Measurements from ENCODE around the gene RABIF. TPM values are rescaled to one million over a fixed set of nuclear protein-coding genes. Genes with fewer than 3 reads are reported as not detected.

RABIF gene
- polyA plus RNA-seq, 3 donors = 7.8 to 24.6 (median 22.8) TPM

- H3K27me3 ChIP-seq (ENCODE audit: control insufficient read depth in 2 of 2, insufficient read depth in 2 of 2, low read length in 2 of 2) = peaks cover 0 to 12% of the 10 kb centered on the region in 2 donors
- Mint-ChIP-seq H3K4me3 (peak overlapping the region; percentile 90 to 95), H3K9me3 (peaks cover 0 to 2% (median 0%) of the 10 kb centered on the region in 7 donors), H3K27me3 (ENCODE audit: low read depth in 3 of 3) (peaks cover 12 to 19% (median 16%) of the 10 kb centered on the region in 3 donors), H3K36me3 (peaks cover 0 to 3% of the 10 kb centered on the region in 2 donors), H3K4me1 (peaks cover 52% of the 10 kb centered on the region), H3K27ac (peak overlapping the region in 3 of 7 donors; percentile 37 to 75 (median 64))
- H3K9ac ChIP-seq (ENCODE audit: insufficient read depth, low read length, poor library complexity, severe bottlenecking) = peak overlapping the region; percentile 53
- peak overlapping the region; percentile 90 for H2AFZ ChIP-seq (ENCODE audit: insufficient read depth, low read depth, low read length, poor library complexity, severe bottlenecking)
- intact Hi-C loops (cut with micrococcal nuclease) = loop anchor here in 1 of 2 donors (10.0 kb wide), 2 partner anchors 47 to 107 kb away; partner anchors contain the start of gene PCAT6
- peak overlapping the region; percentile 32 to 83 (median 56) for H3K4me3 ChIP-seq (replicated peaks in 1 of 3; ENCODE audit: low read depth in 2 of 3, low read length in 3 of 3)
- peaks cover 18% of the 10 kb centered on the region for H3K79me2 ChIP-seq (ENCODE audit: insufficient read depth, low read length)
- no peaks in the 10 kb centered on the region for H3K9me3 ChIP-seq (replicated peaks in 1 of 2; ENCODE audit: control insufficient read depth in 1 of 2, insufficient read depth in 1 of 2, low read length in 2 of 2)
- under 1% methylated on average over 42 of the region's 44 CpGs for WGBS (ENCODE audit: insufficient coverage)
- no peak for TF ChIP-seq CTCF (IDR thresholded peaks at IDR 0.05)
- no peaks in the 10 kb centered on the region for H4K20me1 ChIP-seq (ENCODE audit: insufficient read depth, low read length)
- no peak overlapping the region for H3K27ac ChIP-seq (ENCODE audit: low read depth in 1 of 2, low read length in 2 of 2)
- peak overlapping the region; percentile 98 for H3K4me2 ChIP-seq (replicated peaks; ENCODE audit: extremely low read depth, low read length, poor library complexity, severe bottlenecking)
- no peaks in the 10 kb centered on the region for H3K36me3 ChIP-seq (replicated peaks in 1 of 2; ENCODE audit: control insufficient read depth in 1 of 2, insufficient read depth in 2 of 2, low read length in 2 of 2)
- H3K4me1 ChIP-seq (ENCODE audit: control insufficient read depth in 1 of 2, insufficient read depth in 2 of 2, low read length in 2 of 2) = peaks cover 34 to 38% of the 10 kb centered on the region in 2 donors
- DNase-seq = peak; percentile 82 to 90 (median 85)
Measured at GRCh38 chr1:202861420-202862132, 27.4 kb downstream of the RABIF start.

GRCh38 chr1:202860744-202861419 is 28.1 kb downstream of the RABIF start:
- Histone ChIP-seq H4K20me1 (ENCODE audit: insufficient read depth, low read length) (no peaks in the 10 kb centered on the region), H3K79me2 (ENCODE audit: insufficient read depth, low read length) (peaks cover 18% of the 10 kb centered on the region), H3K36me3 (replicated peaks in 1 of 2; ENCODE audit: control insufficient read depth in 1 of 2, insufficient read depth in 2 of 2, low read length in 2 of 2) (no peaks in the 10 kb centered on the region), H3K27me3 (ENCODE audit: control insufficient read depth in 2 of 2, insufficient read depth in 2 of 2, low read length in 2 of 2) (peaks cover 0 to 12% of the 10 kb centered on the region in 2 donors), H3K4me2 (replicated peaks; ENCODE audit: extremely low read depth, low read length, poor library complexity, severe bottlenecking) (peak overlapping the region; percentile 98), H3K4me3 (replicated peaks in 1 of 3; ENCODE audit: low read depth in 2 of 3, low read length in 3 of 3) (peak overlapping the region; percentile 32 to 83 (median 56)), H3K4me1 (ENCODE audit: control insufficient read depth in 1 of 2, insufficient read depth in 2 of 2, low read length in 2 of 2) (peaks cover 41 to 45% of the 10 kb centered on the region in 2 donors), H2AFZ (ENCODE audit: insufficient read depth, low read depth, low read length, poor library complexity, severe bottlenecking) (peak overlapping the region; percentile 90), H3K9me3 (replicated peaks in 1 of 2; ENCODE audit: control insufficient read depth in 1 of 2, insufficient read depth in 1 of 2, low read length in 2 of 2) (no peaks in the 10 kb centered on the region), H3K27ac (ENCODE audit: low read depth in 1 of 2, low read length in 2 of 2) (no peak overlapping the region), H3K9ac (ENCODE audit: insufficient read depth, low read length, poor library complexity, severe bottlenecking) (peak overlapping the region; percentile 53)
- peaks cover 12 to 19% (median 16%) of the 10 kb centered on the region in 3 donors for H3K27me3 Mint-ChIP-seq (ENCODE audit: low read depth in 3 of 3)
- intact Hi-C loops (cut with micrococcal nuclease) = loop anchor here in 1 of 2 donors (10.0 kb wide), 2 partner anchors 46 to 106 kb away; partner anchors contain the start of gene PCAT6
- H3K4me1 Mint-ChIP-seq = peaks cover 59% of the 10 kb centered on the region
- TF ChIP-seq CTCF (IDR thresholded peaks at IDR 0.05) = no peak
- H3K27ac Mint-ChIP-seq = peak overlapping the region in 3 of 7 donors; percentile 18 to 75 (median 33)
- peaks cover 0 to 3% of the 10 kb centered on the region in 2 donors for H3K36me3 Mint-ChIP-seq
- 3% methylated on average over 40 of the region's 50 CpGs for WGBS (ENCODE audit: insufficient coverage)
- H3K4me3 Mint-ChIP-seq = peak overlapping the region; percentile 90 to 95
- DNase-seq = peak in 1 of 3 donors; percentile 23
- peaks cover 0 to 2% (median 0%) of the 10 kb centered on the region in 7 donors for H3K9me3 Mint-ChIP-seq
